Stimulated activated CD8-positive, alpha-beta memory T cell treated with anti-CD3 and anti-CD28 coated beads, Interleukin-4, amount 100 ng/mL, for 48 hours (primary cell): ENCODE results near the gene NKD2.
"Not testable (repeated sequence)": the region's sequence is repeated elsewhere in the genome, so short reads cannot be mapped to it uniquely, and the experiment has no call there.

Experiments used
- DNase-seq: peaks from one replicate; pipeline ENCODE4 v3.0.0-alpha.2; 2020

The NKD2 gene

DNA sequence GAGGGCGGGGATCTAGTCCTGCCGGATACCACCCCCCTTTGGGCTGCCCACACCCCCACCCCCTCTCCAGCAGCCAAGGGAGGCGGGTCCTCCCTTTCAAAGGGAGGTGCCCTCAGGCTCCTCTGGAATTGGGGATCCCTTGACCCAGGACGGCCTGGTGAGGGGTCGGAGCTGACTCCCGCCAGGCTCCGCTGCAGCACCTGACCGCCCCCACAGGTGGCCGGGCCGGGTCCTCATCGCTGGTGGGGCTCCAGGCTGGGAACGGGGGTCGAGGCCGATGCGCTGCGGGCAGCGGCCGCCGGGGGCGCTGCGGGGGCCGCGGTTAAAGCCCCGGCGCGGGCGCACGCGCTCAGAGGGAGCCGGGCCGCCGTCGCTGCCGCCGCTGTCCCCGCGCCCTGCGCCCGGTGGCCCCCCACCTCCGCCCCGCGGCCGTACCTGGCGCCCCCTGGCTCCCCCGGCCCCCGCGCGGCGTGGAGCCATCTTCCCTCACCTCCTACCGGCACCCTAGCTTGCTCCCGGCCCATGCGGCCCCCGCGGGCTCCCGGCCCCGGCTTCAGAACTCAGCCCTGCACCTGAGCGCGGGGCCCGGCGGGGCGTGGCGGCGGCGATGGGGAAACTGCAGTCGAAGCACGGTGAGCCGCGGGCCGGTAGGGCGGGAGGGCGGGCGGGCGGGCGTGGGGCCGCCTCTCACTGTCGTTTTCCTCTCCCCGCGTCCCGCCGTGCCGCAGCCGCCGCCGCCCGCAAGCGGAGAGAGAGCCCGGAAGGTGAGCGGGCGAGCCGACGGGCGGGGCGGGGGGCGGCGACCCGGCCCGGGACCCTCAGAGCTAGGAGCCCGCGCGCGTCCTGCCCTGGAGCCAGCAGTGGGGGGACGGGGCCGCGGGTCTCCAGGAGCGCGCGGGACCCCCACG, at the start of gene NKD2:
Gene NKD2 (plus strand): TSS at position 352 of the 908 bp plus-strand sequence. CDS start 256 bp downstream, at position 608.
- peak; percentile 68 for DNase-seq

DNA sequence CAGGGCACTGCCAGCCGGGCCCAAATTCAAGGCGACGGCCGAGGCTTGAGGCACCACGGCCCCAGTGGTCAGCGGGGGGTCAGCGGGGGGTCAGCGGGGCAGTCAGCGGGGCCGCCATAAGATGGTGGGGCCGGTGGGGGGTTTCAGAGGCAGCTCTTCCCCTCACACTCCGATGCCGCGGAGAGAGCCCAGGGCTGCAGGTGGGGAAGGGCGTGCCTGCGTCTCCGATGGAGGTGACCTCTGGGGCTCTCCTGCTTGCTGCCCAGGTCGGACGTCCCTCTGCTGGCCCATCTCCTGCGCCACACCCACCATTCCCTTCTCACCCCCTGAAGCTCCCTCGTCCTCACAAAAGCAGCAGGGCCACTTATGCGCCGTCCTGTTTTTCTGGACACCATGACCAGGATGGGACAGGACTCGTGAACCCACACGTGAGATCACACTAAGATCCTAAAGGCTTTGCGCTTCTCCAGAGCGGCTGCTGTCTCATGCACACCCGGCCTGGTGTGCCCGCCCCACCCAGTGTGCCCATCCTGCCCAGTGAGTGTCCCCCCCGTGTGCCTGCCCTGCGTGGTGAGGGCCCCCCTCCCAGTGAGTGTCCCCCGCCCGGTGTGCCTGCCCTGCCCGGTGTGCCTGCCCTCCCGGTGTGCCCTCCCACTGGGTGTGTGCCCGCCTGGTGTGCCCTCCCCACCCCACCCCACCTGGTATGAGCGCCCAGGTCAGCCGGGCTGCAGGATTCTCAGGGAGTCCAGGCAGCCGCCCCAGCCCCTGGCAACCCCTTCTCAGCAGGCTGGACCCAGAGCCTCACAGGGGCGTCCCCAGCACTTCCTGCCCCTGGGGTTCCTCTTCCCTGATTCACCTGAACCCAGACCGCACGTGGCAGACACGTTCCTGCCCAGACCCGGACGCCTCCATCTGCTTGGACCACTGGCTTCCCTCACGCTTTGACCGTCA, 48.7 kb upstream of the NKD2 start:
- no peak for DNase-seq

DNA sequence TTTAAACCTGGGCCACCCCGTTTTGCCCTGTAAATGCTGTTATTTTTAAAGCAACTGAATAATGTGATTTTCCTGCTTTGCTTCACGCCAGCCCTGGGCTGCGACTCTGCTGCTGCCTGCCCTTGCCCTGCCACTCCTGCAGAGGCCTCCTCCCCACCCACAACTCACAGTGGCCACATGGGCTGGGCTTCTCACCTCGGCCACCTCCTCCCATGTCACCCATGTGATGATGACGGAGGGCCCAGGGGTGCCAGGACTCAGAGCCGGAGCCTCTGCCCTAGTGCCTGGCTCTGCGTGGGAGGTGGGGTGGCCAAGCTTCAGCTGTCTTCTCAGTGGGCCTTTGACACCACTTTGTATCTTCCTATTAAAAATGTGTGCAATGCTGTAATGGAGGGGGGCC, 48.1 kb upstream of the NKD2 start:
- no peak for DNase-seq

DNA sequence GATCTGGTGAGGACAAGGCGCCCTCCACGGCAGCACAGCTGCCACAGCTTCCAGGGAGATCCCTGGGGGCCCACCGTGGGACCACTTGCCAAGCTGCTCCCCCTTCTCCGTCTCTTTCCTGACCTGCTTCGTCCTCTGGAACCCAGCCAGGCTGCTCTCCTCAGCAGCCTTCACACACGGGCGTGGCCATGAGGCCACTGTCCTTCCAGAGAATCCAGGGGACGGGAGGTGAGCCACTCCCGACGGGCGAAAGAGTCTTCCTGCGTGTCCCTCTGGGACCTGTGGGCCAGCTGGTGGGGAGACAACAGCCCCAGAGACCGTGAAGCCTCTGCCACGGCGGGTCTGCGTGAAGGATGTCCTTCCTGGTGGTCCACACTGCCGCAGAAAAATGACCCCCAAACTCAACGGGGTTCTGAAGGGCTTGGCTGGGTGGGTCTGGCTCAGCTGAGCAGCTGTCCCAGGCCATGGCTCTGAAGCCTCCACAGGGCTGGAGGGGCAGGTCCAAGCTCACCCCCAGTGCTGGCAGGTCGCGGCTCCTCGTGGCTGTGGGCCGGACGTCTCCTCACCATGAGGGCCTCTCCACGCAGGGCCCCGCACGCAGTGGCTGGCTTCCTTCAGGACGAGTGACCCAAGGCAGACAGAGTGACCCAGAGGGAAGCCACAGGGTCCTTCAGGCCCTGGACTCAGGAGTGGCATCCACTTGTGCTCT, 47.4 kb upstream of the NKD2 start:
- DNase-seq, result no peak

- DNase-seq, result no peak
Observed at GRCh38 chr5:961711-962240, 46.8 kb upstream of the NKD2 start.

DNA sequence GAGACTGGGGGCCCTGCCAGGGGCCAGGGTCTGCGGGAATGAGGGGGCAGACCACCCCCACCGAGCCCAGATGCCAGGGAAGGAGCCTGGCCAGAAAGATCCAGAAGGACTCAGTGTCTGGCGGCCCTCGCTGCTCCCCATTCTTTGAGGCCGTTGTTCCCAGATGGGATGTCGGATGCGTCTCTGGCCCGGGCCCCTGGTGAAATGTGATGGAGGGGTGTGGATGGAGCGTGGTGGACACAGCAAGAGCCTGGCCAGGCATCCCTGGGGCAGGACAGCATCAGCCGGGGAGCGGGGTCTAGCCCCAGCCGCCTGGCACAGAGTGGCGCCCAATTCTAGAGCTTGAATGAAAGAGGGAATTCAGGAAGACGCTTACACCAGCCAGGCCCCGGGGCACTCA, 46.2 kb upstream of the NKD2 start:
- DNase-seq, result no peak

DNA sequence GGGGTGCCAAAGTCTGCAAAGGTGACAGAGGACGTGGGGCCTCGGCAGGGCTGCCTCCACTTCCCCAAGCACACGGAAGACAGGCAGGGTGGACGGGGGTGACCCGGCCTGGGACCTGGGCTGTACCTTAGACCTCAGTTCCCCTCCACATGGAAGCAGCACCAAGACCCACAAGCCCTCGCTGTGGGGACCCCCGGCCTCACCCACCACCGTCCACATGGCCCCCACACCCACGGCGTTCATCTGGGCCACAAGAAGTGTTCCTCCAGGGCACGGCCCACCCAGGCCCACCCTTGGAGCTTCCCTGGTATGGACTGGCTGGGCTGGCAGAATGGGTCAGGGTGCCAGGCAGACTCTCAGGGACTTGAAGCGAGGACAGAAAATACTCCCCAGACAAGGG, 45.8 kb upstream of the NKD2 start:
- DNase-seq, result no peak

DNA sequence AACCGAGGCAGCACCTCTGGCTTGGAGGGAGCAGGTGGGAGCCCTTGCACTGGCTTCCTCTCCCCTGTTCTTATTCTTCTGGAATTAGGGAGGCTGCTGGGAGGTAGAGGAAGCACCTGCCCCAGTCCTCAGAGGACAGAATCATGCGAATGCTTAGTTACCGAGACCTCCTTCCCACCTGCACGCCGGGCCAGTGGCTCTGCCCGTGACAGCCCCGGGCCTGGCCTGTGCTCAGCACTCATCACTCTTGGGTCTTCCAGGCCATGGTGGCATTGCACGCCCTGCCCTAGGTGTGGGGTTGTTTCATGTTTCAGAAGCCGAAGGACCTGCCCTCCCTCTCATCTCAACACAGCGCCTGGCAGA, 45.3 kb upstream of the NKD2 start:
- DNase-seq, result no peak

- DNase-seq, result peak; percentile 65
Observed at GRCh38 chr5:963673-964531, 44.7 kb upstream of the NKD2 start.

GRCh38 chr5:964821-965220, 43.8 kb upstream of the NKD2 start:
- DNase-seq, result no peak

GRCh38 chr5:965604-966344, 42.8 kb upstream of the NKD2 start:
- no peak for DNase-seq

GRCh38 chr5:966345-966710, 42.3 kb upstream of the NKD2 start:
- DNase-seq, result no peak

- DNase-seq, result no peak
Observed at GRCh38 chr5:966941-967340, 41.7 kb upstream of the NKD2 start.

- no peak for DNase-seq
Observed at GRCh38 chr5:968881-969280, 39.7 kb upstream of the NKD2 start.

DNA sequence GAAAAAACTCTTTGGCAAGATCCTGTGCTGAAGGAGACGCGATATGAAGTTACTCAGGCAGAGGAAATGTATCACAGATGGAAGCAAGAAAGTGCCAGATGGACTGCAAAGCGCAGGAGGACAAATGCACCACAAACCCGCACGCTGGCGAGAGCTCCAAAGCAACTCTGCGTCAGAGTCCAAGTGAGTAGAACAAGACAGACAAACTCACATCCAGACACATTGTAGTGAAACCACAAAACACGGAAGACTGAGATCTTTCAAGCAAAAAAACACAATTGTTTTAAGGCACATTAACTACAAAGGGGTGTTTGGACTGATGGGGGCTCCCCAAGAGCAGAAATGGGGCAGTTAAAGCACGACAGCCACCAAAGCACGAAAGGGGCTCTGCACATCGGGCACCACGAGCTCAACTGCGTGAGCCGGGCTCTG, 39.2 kb upstream of the NKD2 start:
- DNase-seq, result no peak

GRCh38 chr5:972575-972974, 36.0 kb upstream of the NKD2 start:
- not testable (repeated sequence) for DNase-seq

DNA sequence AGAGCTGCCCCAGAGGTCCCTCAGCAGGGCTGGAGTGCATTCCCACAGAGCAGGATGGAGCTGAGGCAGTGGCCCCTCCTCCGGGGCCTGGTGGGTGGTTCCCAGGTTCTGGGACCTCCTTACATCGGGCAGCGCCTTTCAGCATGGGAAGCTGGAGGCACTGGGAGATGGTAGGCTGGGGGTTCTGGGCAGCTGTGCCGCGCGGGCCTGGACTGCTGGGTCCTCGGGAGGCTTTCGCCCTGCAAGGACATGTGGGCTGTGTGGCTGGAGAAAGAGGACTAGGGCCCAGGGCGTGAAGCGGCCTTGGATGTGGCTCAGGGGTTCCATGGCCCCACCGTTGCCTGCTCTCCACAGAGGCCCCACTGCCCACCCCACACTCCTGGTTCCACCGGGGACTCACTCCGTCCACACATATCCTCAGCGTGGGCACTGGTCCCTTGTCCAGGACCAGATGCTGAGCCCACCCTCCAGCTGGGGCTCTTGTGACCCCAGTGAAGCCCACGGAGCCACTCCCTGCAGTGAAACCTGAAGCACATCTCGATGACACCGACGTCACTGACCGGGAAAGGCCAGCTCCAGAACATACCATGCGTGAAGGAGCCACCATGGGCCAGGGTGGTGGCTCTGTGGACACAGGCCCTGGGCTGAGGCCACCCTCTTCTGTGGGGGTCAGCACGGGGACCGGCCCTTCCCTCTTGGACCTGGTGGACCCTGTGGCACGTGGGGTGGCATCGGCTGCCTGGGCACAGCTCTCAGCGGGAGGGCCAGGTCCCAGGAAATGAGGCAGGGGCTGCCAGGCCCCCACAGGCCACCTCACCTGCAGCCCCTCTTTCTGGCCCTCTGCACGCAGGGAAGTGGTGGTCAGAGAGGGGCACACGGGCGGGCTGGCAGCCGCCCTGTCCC, 31.5 kb upstream of the NKD2 start:
- no peak for DNase-seq

- DNase-seq, result no peak
Observed at GRCh38 chr5:978054-978453, 30.5 kb upstream of the NKD2 start.

GRCh38 chr5:978693-979092, 29.9 kb upstream of the NKD2 start:
- DNase-seq, result no peak
